K562 (cell line): Measurements from ENCODE around the gene ABCG1.

Experiments
- BRCA1 ChIP-seq, 2 experiments: fragments of 450-650 bp in 1 of 2; sonication (generic) in 1 of 2; formaldehyde crosslinking in 1 of 2; IDR thresholded peaks; 2 replicates each; pipeline versions ENCODE4 v1.5.0 to v1.6.1; 2017 to 2020; ENCODE audit warnings: mild to moderate bottlenecking in 1 of 2, missing genetic modification reagents in 1 of 2
- CBX8 ChIP-seq: fragments of 200-600 bp; sonication (generic); IDR thresholded peaks from 2 replicates; pipeline ENCODE4 v1.6.1; 2012; ENCODE audit warnings: borderline replicate concordance, mixed run types, low read depth, mild to moderate bottlenecking, moderate library complexity, mixed read lengths, low read length, control low read depth, inconsistent platforms; ENCODE audit not compliant: poor library complexity, severe bottlenecking; ENCODE audit errors: extremely low read depth
- EZH2 ChIP-seq: IDR thresholded peaks from 2 replicates; pipeline ENCODE4 v1.6.1; 2012; ENCODE audit warnings: low read depth, mild to moderate bottlenecking, inconsistent platforms, low read length, borderline replicate concordance
- FOXJ2 ChIP-seq: fragments of 200-800 bp; sonication (Bioruptor generic); IDR thresholded peaks from 2 replicates; pipeline ENCODE4 v1.6.1; 2016; ENCODE audit warnings: missing genetic modification characterization, missing compliant biosample characterization
- POLR2A ChIP-seq: fragments of 450-650 bp; conservative IDR thresholded peaks from 2 replicates; pipeline ENCODE4 v1.6.1; 2016
- SOX6 ChIP-seq: fragments of 450-650 bp; IDR thresholded peaks from 2 replicates; pipeline ENCODE4 v1.6.1; 2014; ENCODE audit warnings: mild to moderate bottlenecking
- SP2 ChIP-seq: IDR thresholded peaks from 2 replicates; pipeline ENCODE4 v1.6.1; 2011; ENCODE audit warnings: mild to moderate bottlenecking, low read depth, low read length, moderate library complexity; ENCODE audit not compliant: poor library complexity, severe bottlenecking; ENCODE audit errors: extremely low read depth
- STAT5A ChIP-seq: IDR thresholded peaks from 2 replicates; pipeline ENCODE4 v1.6.1; 2012; ENCODE audit warnings: low read length, inconsistent platforms, borderline replicate concordance
- YY1 ChIP-seq, 3 experiments: IDR thresholded peaks; 2 replicates each; pipeline ENCODE4 v1.6.1; 2011; ENCODE audit warnings: low read length in 2 of 3, mild to moderate bottlenecking in 2 of 3, moderate library complexity in 2 of 3, borderline replicate concordance in 1 of 3, control low read depth in 1 of 3, low read depth in 1 of 3; ENCODE audit not compliant: insufficient read depth in 3 of 3, insufficient replicate concordance in 2 of 3, control insufficient read depth in 1 of 3, insufficient read length in 1 of 3; ENCODE audit errors: extremely low read depth in 1 of 3
- TF ChIP-seq, protein P1 (sequence below), 2 experiments: IDR thresholded peaks; 2 replicates each; pipeline ENCODE4 v1.6.1; 2012; ENCODE audit warnings: improper control_type of control experiment in 2 of 2, low read depth in 2 of 2, low read length in 2 of 2, borderline replicate concordance in 1 of 2
- TF ChIP-seq, protein P2 (sequence below): sonication (generic); formaldehyde crosslinking; IDR thresholded peaks from 2 replicates; pipeline ENCODE4 v1.8.1; 2023; ENCODE audit warnings: mild to moderate bottlenecking, missing genetic modification reagents, moderate library complexity
- TF ChIP-seq, protein P3 (sequence below): fragments of 450-650 bp; formaldehyde crosslinking; IDR thresholded peaks from 2 replicates; pipeline ENCODE4 v1.4.0; 2022; ENCODE audit warnings: missing genetic modification characterization

DNA sequence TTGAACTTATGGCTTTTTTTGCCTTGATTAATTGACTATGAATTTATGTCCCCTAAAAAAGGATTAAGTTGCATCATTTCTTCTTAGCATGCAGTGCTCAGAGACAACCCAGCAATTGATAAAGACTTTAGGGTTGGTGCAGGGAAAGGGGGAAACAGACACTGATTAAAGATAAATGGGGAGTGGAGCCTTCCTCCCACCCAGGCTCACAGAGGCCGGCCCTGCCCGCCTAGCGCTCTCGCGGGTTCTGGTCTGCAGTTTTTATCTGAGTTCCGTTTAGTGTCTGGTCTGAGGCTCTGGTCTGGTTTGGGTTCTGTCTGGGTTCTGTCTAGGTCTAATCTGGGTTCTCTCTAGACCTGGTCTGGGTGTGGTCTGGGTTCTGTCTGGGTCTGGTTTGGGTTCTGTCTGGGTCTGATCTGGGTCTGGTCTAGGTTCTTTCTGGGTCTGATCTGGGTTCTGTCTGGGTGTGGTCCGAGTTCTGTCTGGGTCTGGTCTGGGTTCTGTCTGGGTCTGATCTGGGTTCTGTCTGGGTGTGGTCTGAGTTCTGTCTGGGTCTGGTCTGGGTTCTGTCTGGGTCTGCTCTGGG lies 48.1 kb downstream of the ABCG1 start:
- TF ChIP-seq, protein P1, sequence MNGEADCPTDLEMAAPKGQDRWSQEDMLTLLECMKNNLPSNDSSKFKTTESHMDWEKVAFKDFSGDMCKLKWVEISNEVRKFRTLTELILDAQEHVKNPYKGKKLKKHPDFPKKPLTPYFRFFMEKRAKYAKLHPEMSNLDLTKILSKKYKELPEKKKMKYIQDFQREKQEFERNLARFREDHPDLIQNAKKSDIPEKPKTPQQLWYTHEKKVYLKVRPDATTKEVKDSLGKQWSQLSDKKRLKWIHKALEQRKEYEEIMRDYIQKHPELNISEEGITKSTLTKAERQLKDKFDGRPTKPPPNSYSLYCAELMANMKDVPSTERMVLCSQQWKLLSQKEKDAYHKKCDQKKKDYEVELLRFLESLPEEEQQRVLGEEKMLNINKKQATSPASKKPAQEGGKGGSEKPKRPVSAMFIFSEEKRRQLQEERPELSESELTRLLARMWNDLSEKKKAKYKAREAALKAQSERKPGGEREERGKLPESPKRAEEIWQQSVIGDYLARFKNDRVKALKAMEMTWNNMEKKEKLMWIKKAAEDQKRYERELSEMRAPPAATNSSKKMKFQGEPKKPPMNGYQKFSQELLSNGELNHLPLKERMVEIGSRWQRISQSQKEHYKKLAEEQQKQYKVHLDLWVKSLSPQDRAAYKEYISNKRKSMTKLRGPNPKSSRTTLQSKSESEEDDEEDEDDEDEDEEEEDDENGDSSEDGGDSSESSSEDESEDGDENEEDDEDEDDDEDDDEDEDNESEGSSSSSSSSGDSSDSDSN (IDR thresholded peaks at IDR 0.05; ENCODE audit: borderline replicate concordance in 1 of 2, low read depth in 2 of 2, low read length in 2 of 2), result no peak
- no peak for TF ChIP-seq EZH2
- no peak for TF ChIP-seq SOX6
- TF ChIP-seq POLR2A, result no peak
- no peak for TF ChIP-seq FOXJ2 (tag)
- no peak for TF ChIP-seq STAT5A
- TF ChIP-seq YY1 (IDR thresholded peaks at IDR 0.05; ENCODE audit: borderline replicate concordance in 1 of 3, control insufficient read depth in 1 of 3, extremely low read depth in 1 of 3, insufficient read depth in 3 of 3, insufficient read length in 1 of 3, insufficient replicate concordance in 2 of 3, low read depth in 1 of 3, low read length in 2 of 3), result no peak
- TF ChIP-seq, protein P2, sequence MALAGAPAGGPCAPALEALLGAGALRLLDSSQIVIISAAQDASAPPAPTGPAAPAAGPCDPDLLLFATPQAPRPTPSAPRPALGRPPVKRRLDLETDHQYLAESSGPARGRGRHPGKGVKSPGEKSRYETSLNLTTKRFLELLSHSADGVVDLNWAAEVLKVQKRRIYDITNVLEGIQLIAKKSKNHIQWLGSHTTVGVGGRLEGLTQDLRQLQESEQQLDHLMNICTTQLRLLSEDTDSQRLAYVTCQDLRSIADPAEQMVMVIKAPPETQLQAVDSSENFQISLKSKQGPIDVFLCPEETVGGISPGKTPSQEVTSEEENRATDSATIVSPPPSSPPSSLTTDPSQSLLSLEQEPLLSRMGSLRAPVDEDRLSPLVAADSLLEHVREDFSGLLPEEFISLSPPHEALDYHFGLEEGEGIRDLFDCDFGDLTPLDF (CRISPR knock-in tag), result no peak
- no peak for TF ChIP-seq BRCA1 (IDR thresholded peaks at IDR 0.05)
- TF ChIP-seq BRCA1 (CRISPR knock-in tag; IDR thresholded peaks at IDR 0.05), result no peak
- TF ChIP-seq SP2, result no peak
- no peak for TF ChIP-seq CBX8
- TF ChIP-seq, protein P3, sequence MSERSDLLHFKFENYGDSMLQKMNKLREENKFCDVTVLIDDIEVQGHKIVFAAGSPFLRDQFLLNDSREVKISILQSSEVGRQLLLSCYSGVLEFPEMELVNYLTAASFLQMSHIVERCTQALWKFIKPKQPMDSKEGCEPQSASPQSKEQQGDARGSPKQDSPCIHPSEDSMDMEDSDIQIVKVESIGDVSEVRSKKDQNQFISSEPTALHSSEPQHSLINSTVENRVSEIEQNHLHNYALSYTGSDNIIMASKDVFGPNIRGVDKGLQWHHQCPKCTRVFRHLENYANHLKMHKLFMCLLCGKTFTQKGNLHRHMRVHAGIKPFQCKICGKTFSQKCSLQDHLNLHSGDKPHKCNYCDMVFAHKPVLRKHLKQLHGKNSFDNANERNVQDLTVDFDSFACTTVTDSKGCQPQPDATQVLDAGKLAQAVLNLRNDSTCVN (CRISPR knock-in tag), result no peak
